Activated CD8-positive, alpha-beta memory T cell treated with anti-CD3 and anti-CD28 coated beads, Interleukin-2, amount 50 U/mL, for 4 hours (primary cell): Measurements from ENCODE around the gene ZBTB20.

Experiments
- DNase-seq: peaks from one replicate; pipeline ENCODE4 v3.0.0-alpha.2; 2020

ZBTB20 gene

GRCh38 chr3:114502204-114502603, 644.9 kb downstream of the ZBTB20 start:
- DNase-seq = no peak

GRCh38 chr3:114499976-114500375, 647.1 kb downstream of the ZBTB20 start:
- DNase-seq = no peak

GRCh38 chr3:114498539-114499370, 648.3 kb downstream of the ZBTB20 start:
- no peak for DNase-seq

GRCh38 chr3:114496874-114497273, 650.2 kb downstream of the ZBTB20 start:
- no peak for DNase-seq

GRCh38 chr3:114496466-114496865, 650.6 kb downstream of the ZBTB20 start:
- no peak for DNase-seq

- DNase-seq = no peak
These were observed 651.1 kb downstream of the ZBTB20 start for GRCh38 chr3:114496021-114496434.

GRCh38 chr3:114494498-114494897, 652.6 kb downstream of the ZBTB20 start:
- no peak for DNase-seq

GRCh38 chr3:114490829-114491228, 656.3 kb downstream of the ZBTB20 start:
- no peak for DNase-seq

GRCh38 chr3:114487502-114487901, 659.6 kb downstream of the ZBTB20 start:
- no peak for DNase-seq

- no peak for DNase-seq
These were observed 662.2 kb downstream of the ZBTB20 start for GRCh38 chr3:114484919-114485318.

GRCh38 chr3:114481113-114481512, 666.0 kb downstream of the ZBTB20 start:
- no peak for DNase-seq

- no peak for DNase-seq
These were observed 666.6 kb downstream of the ZBTB20 start for GRCh38 chr3:114480442-114480841.

- DNase-seq = no peak
These were observed 668.3 kb downstream of the ZBTB20 start for GRCh38 chr3:114478801-114479200.

- no peak for DNase-seq
These were observed 670.6 kb downstream of the ZBTB20 start for GRCh38 chr3:114476511-114476910.

GRCh38 chr3:114471478-114471877, 675.6 kb downstream of the ZBTB20 start:
- no peak for DNase-seq

GRCh38 chr3:114469070-114469469, 678.0 kb downstream of the ZBTB20 start:
- DNase-seq = no peak

- no peak for DNase-seq
These were observed 680.3 kb downstream of the ZBTB20 start for GRCh38 chr3:114466816-114467215.

GRCh38 chr3:114466251-114466650, 680.8 kb downstream of the ZBTB20 start:
- no peak for DNase-seq

GRCh38 chr3:114464548-114464947, 682.5 kb downstream of the ZBTB20 start:
- no peak for DNase-seq

GRCh38 chr3:114462750-114463149, 684.3 kb downstream of the ZBTB20 start:
- no peak for DNase-seq

GRCh38 chr3:114460459-114460858, 686.6 kb downstream of the ZBTB20 start:
- no peak for DNase-seq

- no peak for DNase-seq
These were observed 690.3 kb downstream of the ZBTB20 start for GRCh38 chr3:114456742-114457141.

GRCh38 chr3:114455432-114455831, 691.7 kb downstream of the ZBTB20 start:
- DNase-seq = no peak

- no peak for DNase-seq
These were observed 692.4 kb downstream of the ZBTB20 start for GRCh38 chr3:114454551-114455251.
